ENCODE results near the gene BCOR. TPM values are rescaled to one million over a fixed set of nuclear protein-coding genes. Genes with fewer than 3 reads are reported as not detected.

The BCOR gene
- total RNA-seq, 1 experiment from 2014 or later: 134 TPM

GRCh38 chrX:40061871-40062524 is 35.8 kb downstream of the BCOR start:
- Histone ChIP-seq H3K79me1 (ENCODE audit: insufficient read depth, low read depth, low read length, poor library complexity, severe bottlenecking) (no peaks in the 10 kb centered on the region), H3K23ac (ENCODE audit: insufficient read length, low read depth, low read length) (no peak overlapping the region), H4K5ac (ENCODE audit: insufficient read length, low read depth, low read length) (no peak overlapping the region), H2BK15ac (ENCODE audit: low read depth, low read length) (no peak overlapping the region), H3K23me2 (ENCODE audit: insufficient read length, low read depth, low read length, poor library complexity, severe bottlenecking) (no peaks in the 10 kb centered on the region), H3K27me3 (ENCODE audit: insufficient read depth, low read length) (no peaks in the 10 kb centered on the region), H2AFZ (ENCODE audit: low read length) (no peak overlapping the region), H3K14ac (ENCODE audit: insufficient read depth, low read length) (no peak overlapping the region), H3K9ac (ENCODE audit: extremely low read depth, insufficient read length, low read length) (no peak overlapping the region), H3K9me3 (ENCODE audit: control insufficient read depth, low read depth, low read length) (no peaks in the 10 kb centered on the region), H3T11ph (ENCODE audit: low read length) (no peak overlapping the region), H3K56ac (ENCODE audit: insufficient read length, low read depth, low read length) (no peak overlapping the region), H3K4me1 (ENCODE audit: insufficient read depth, low read length) (peaks cover 14% of the 10 kb centered on the region), H4K20me1 (ENCODE audit: control insufficient read depth, insufficient read depth, insufficient read length) (peaks cover 1% of the 10 kb centered on the region), H2BK12ac (ENCODE audit: insufficient read length, low read depth, low read length) (no peak overlapping the region), H2BK120ac (ENCODE audit: low read depth, low read length, poor library complexity, severe bottlenecking) (no peak overlapping the region), H3K79me2 (ENCODE audit: insufficient read depth, low read length) (no peaks in the 10 kb centered on the region), H3K18ac (ENCODE audit: insufficient read length, low read depth, low read length) (no peak overlapping the region), H3K4me2 (ENCODE audit: insufficient read depth, insufficient read length, low read length) (no peak overlapping the region), H2AK5ac (ENCODE audit: insufficient read length, low read length) (no peak overlapping the region), H2BK20ac (ENCODE audit: low read depth, low read length, poor library complexity, severe bottlenecking) (no peak overlapping the region), H3K27ac (ENCODE audit: insufficient read length, low read depth, low read length) (no peak overlapping the region), H4K91ac (ENCODE audit: insufficient read length, low read depth, low read length) (no peak overlapping the region), H3K4ac (ENCODE audit: low read depth, low read length) (no peak overlapping the region), H2BK5ac (ENCODE audit: insufficient read length, low read length) (no peak overlapping the region), H4K8ac (replicated peaks; ENCODE audit: insufficient read length, low read depth, low read length) (no peak overlapping the region)
- peak; percentile 69 for DNase-seq
- H3K4me1 Mint-ChIP-seq: peaks cover 29 to 30% of the 10 kb centered on the region in 2 experiments
- peaks cover 55 to 99% (median 76%) of the 10 kb centered on the region in 3 experiments for H3K36me3 Mint-ChIP-seq (ENCODE audit: insufficient read depth in 1 of 3, low read depth in 3 of 3)
- H3K9me3 Mint-ChIP-seq: peaks cover 60 to 71% of the 10 kb centered on the region in 2 experiments
- H3K27me3 Mint-ChIP-seq (ENCODE audit: low read depth): no peaks in the 10 kb centered on the region
- no peak overlapping the region for H3K4me3 Mint-ChIP-seq
- no CpG with 5 or more reads among the region's 30 CpGs for WGBS (ENCODE audit: extremely low coverage, insufficient read length, low lambda C conversion rate)
- TF ChIP-seq, protein P1, sequence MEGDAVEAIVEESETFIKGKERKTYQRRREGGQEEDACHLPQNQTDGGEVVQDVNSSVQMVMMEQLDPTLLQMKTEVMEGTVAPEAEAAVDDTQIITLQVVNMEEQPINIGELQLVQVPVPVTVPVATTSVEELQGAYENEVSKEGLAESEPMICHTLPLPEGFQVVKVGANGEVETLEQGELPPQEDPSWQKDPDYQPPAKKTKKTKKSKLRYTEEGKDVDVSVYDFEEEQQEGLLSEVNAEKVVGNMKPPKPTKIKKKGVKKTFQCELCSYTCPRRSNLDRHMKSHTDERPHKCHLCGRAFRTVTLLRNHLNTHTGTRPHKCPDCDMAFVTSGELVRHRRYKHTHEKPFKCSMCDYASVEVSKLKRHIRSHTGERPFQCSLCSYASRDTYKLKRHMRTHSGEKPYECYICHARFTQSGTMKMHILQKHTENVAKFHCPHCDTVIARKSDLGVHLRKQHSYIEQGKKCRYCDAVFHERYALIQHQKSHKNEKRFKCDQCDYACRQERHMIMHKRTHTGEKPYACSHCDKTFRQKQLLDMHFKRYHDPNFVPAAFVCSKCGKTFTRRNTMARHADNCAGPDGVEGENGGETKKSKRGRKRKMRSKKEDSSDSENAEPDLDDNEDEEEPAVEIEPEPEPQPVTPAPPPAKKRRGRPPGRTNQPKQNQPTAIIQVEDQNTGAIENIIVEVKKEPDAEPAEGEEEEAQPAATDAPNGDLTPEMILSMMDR (conservative IDR thresholded peaks at IDR 0.05): no peak
- H3K27ac Mint-ChIP-seq: no peak overlapping the region

Data from H9 (cell line).